PC-9 (cell line): ENCODE data around the gene VIPR1.

Experiments
- CTCF ChIP-seq: fragments of 200-600 bp; sonication (generic); conservative IDR thresholded peaks from 2 replicates; pipeline ENCODE4 v1.6.1; 2017; ENCODE audit warnings: mixed run types, antibody characterized with exemption, mild to moderate bottlenecking, moderate library complexity
- EZH2 ChIP-seq: fragments of 200-600 bp; sonication (generic); IDR thresholded peaks from 2 replicates; pipeline ENCODE4 v1.8.0; 2017; ENCODE audit warnings: antibody characterized with exemption, low read depth

DNA sequence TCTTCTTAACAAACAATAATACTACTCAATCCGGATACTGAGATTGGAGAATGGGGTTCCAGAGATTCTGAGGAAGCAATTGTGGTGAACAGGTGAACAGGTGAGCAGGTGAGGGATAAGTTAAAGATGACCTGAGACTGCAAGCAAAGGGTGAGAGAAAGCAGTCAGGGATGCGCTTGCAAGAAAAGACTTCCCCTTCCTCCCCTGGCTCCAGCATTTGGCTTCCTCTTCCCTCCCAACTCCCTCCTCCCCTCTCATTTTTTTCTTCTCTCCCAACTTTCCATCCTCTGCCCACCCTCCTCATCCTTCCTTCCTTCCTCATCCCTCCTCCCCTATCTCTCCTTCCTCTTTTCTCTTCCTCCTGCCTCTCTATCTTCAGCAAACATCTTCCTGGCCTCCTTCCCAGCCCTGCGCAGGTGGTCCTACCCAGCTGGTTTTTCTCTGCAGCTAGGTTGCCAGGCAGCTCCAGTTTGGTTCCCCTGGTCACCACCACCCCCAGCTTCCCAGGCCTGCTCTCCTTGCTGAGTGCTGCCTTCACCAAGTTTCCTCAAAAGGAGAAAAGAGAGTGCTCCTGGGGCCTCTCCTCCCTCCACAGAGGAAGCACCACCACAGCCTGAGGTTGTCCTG lies 10.4 kb upstream of the VIPR1 start:
- TF ChIP-seq CTCF (no peak), EZH2 (no peak)
